Transverse colon (tissue), 4 donors: ENCODE data around the gene TRDN. TPM values are rescaled to one million over a fixed set of nuclear protein-coding genes. Genes with fewer than 3 reads are reported as not detected.

Experiments
- DNase-seq: peaks from one replicate; pipeline ENCODE4 v3.0.0-alpha.2; 2019
- H3K27ac ChIP-seq, 4 donors: fragments of 200-600 bp; sonication (generic); 2 replicates each; pipeline ENCODE4 v1.5.1; 2016 to 2018; ENCODE audit warnings: inconsistent platforms in 4 of 4
- H3K27me3 ChIP-seq: fragments of 200-600 bp; sonication (generic); 2 replicates; pipeline ENCODE4 v1.5.1; 2017; ENCODE audit warnings: inconsistent platforms
- H3K36me3 ChIP-seq, 4 donors: fragments of 200-600 bp; sonication (generic); 2 replicates each; pipeline ENCODE4 v1.5.1; 2017 to 2019; ENCODE audit warnings: inconsistent platforms in 4 of 4
- H3K4me1 ChIP-seq, 4 donors: fragments of 200-600 bp; sonication (generic); 2 replicates each; pipeline ENCODE4 v1.5.1; 2017 to 2020; ENCODE audit warnings: inconsistent platforms in 4 of 4
- H3K4me3 ChIP-seq, 4 donors: fragments of 200-600 bp; sonication (generic); 1 replicate in 1 of 4; 2 replicates in 3 of 4; pipeline versions ENCODE4 v1.5.1 to v1.6.1; 2017 to 2019; ENCODE audit warnings: inconsistent platforms in 4 of 4
- H3K9me3 ChIP-seq, 2 donors: fragments of 200-600 bp; sonication (generic); 2 replicates each; pipeline ENCODE4 v1.5.1; 2017 to 2019; ENCODE audit warnings: inconsistent platforms in 2 of 2
- EP300 ChIP-seq: sonication (generic); formaldehyde crosslinking; IDR thresholded peaks from one replicate; pipeline ENCODE4 v1.6.1; 2017; ENCODE audit warnings: antibody characterized with exemption, low read depth
- POLR2A ChIP-seq: fragments of 450-650 bp; IDR thresholded peaks from one replicate; pipeline ENCODE4 v1.6.1; 2016; ENCODE audit warnings: antibody characterized with exemption, mild to moderate bottlenecking, moderate library complexity
- POLR2AphosphoS5 ChIP-seq, 3 donors: sonication (generic); formaldehyde crosslinking; IDR thresholded peaks; one replicate each; pipeline ENCODE4 v1.6.1; 2016; ENCODE audit warnings: antibody characterized with exemption in 3 of 3
- WGBS, 2 donors: methylation state at CpG; one replicate each; pipeline ENCODE4 v1.1.5; 2018; ENCODE audit warnings: low coverage in 1 of 2; 5-methylcytosine and 5-hydroxymethylcytosine counted together
- in situ Hi-C, 4 donors: fragments of 200-750 bp; cut with MboI; loops; one replicate each; pipeline versions ENCODE4 v1.15.0 to v1.15.1; 2017; ENCODE audit warnings: low sequenced_read_pairs in 3 of 4, low pct_ligation_motif_present in 1 of 4, low pct_unique_long_range_greater_than_20kb in 1 of 4
- intact Hi-C: fragments of 100-400 bp; cut with DNase I; formaldehyde crosslinking; loops from one replicate; pipeline ENCODE4 v1.15.1; 2023; ENCODE audit warnings: low total_unique reads
- total RNA-seq, 4 donors: library from RNA; depleted of rRNA; stranded (reverse); fragments of >200 nt; gene quantifications; one replicate each; pipeline ENCODE4 v1.1.0, GENCODE V29; 2016
- TF ChIP-seq, protein P1 (sequence below), 5 experiments: fragments of 200-600 bp in 3 of 5; fragments of 450-650 bp in 2 of 5; sonication (generic) in 3 of 5; IDR thresholded peaks; 1 replicate in 2 of 5; 2 replicates in 3 of 5; pipeline ENCODE4 v1.5.1; 2016 to 2017; ENCODE audit warnings: antibody characterized with exemption in 5 of 5, inconsistent platforms in 3 of 5, mild to moderate bottlenecking in 2 of 5, moderate library complexity in 1 of 5

Gene TRDN
- total RNA-seq, 4 donors from 2014 or later: 0.14 TPM; not detected in 3

DNA sequence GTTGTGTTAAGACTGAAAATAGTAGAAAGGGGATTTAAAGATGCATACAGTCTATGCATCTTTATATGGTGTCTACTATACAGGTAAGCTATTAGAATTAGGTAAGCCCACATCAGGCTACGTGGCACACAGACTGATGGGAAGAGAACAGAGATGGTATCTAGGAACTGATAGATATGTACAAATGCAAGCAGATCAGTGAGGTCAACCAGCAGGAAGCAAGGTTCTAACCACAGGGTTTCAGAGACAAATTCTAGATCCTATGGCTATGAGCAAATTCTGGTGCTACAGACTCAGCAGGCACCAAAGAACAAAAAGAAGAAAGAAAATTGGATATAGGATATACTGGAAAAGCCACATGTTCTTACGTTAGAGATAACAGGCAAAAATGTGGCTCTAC lies 110.6 kb downstream of the TRDN start:
- 66 to 78% methylated on average over 2 of the region's 2 CpGs for WGBS, 2 donors
- intact Hi-C loops (no loop called here), in situ Hi-C loops (no loop called here)
- H3K36me3 ChIP-seq: no peaks in the 10 kb centered on the region
- no peak overlapping the region for H3K27ac ChIP-seq
- no peak overlapping the region for H3K4me3 ChIP-seq
- no peak for DNase-seq
- no peaks in the 10 kb centered on the region for H3K9me3 ChIP-seq
- TF ChIP-seq, protein P1, sequence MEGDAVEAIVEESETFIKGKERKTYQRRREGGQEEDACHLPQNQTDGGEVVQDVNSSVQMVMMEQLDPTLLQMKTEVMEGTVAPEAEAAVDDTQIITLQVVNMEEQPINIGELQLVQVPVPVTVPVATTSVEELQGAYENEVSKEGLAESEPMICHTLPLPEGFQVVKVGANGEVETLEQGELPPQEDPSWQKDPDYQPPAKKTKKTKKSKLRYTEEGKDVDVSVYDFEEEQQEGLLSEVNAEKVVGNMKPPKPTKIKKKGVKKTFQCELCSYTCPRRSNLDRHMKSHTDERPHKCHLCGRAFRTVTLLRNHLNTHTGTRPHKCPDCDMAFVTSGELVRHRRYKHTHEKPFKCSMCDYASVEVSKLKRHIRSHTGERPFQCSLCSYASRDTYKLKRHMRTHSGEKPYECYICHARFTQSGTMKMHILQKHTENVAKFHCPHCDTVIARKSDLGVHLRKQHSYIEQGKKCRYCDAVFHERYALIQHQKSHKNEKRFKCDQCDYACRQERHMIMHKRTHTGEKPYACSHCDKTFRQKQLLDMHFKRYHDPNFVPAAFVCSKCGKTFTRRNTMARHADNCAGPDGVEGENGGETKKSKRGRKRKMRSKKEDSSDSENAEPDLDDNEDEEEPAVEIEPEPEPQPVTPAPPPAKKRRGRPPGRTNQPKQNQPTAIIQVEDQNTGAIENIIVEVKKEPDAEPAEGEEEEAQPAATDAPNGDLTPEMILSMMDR (IDR thresholded peaks at IDR 0.05): no peak
- TF ChIP-seq POLR2AphosphoS5 (IDR thresholded peaks at IDR 0.05) (no peak), POLR2A (no peak), EP300 (no peak)
- H3K27me3 ChIP-seq: no peaks in the 10 kb centered on the region
- no peaks in the 10 kb centered on the region for H3K4me1 ChIP-seq

DNA sequence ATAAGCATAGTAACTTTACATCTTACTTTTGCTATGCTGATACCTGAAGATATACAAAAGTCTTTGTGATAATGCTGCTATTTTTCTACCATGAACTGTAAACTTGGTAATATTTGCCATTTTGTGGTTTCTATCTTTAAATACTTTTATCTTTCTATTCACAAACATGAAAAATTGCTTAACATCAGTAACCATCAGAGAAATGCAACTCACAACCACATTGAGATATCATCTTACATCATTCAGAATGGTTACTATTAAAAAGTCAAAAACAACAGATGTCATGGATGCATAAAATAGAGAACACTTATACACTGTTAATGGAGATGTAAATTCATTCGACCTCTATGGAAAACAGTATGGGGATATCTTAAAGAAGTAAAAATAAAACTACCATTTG lies 112.0 kb downstream of the TRDN start:
- intact Hi-C loops: no loop called here
- 71 to 72% methylated on average over 1 of the region's 1 CpG for WGBS, 2 donors

DNA sequence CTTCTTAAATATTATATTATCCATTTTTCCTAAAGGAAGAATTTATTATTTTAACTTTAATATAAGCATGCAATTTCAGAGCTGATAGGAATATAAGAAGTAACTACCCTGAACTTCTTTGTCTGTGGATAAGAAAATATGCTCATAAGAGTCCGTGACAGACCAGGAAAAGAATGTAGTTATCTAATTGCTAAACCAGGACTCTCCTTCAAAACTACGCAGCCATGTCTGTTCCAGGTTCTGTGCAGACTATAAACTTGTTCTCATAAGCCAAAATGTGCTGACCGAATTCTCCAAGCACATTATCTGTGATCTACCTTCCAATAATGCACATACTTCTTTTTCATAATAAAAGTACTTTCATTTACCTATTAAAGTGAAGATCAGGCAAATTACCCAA lies 116.5 kb downstream of the TRDN start:
- DNase-seq: no peak
- 61 to 63% methylated on average over 3 of the region's 3 CpGs for WGBS, 2 donors
- Histone ChIP-seq H3K4me1 (no peaks in the 10 kb centered on the region), H3K9me3 (no peaks in the 10 kb centered on the region), H3K4me3 (no peak overlapping the region), H3K27ac (no peak overlapping the region), H3K36me3 (no peaks in the 10 kb centered on the region), H3K27me3 (no peaks in the 10 kb centered on the region)
- intact Hi-C loops (no loop called here), in situ Hi-C loops (no loop called here)
- TF ChIP-seq, protein P1 (IDR thresholded peaks at IDR 0.05): no peak
- TF ChIP-seq EP300 (no peak), POLR2AphosphoS5 (IDR thresholded peaks at IDR 0.05) (no peak), POLR2A (no peak)

More for the DNA sequence above, 112.0 kb downstream of the TRDN start:
- in situ Hi-C loops: no loop called here
- Histone ChIP-seq H3K4me3 (no peak overlapping the region), H3K9me3 (no peaks in the 10 kb centered on the region), H3K27me3 (no peaks in the 10 kb centered on the region), H3K36me3 (no peaks in the 10 kb centered on the region), H3K4me1 (no peaks in the 10 kb centered on the region), H3K27ac (no peak overlapping the region)
- TF ChIP-seq, protein P1 (IDR thresholded peaks at IDR 0.05): no peak
- TF ChIP-seq EP300: no peak
- no peak for DNase-seq

DNA sequence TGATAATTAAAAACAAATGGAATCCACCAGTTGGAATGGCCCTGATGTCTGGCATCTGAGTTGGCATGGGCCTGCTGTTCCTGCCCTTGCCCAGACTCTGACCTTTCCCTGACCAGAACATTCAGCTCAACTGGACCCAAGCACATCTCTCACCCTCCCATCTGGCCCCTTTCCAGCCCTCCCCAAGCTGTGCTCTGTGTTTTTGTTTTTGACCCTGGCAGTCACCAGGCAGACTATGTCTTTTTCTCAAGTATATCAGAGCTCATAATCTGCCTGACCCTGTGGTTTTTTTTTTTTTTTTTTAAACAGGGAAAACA lies 117.6 kb downstream of the TRDN start:
- no peaks in the 10 kb centered on the region for H3K36me3 ChIP-seq
- H3K27ac ChIP-seq: no peak overlapping the region
- H3K9me3 ChIP-seq: no peaks in the 10 kb centered on the region
- in situ Hi-C loops (no loop called here), intact Hi-C loops (no loop called here)
- TF ChIP-seq POLR2A: no peak
- TF ChIP-seq POLR2AphosphoS5 (IDR thresholded peaks at IDR 0.05): no peak
- TF ChIP-seq, protein P1 (IDR thresholded peaks at IDR 0.05): no peak
- no peak for TF ChIP-seq EP300
- no peak for DNase-seq
- H3K4me1 ChIP-seq: no peaks in the 10 kb centered on the region
- no peaks in the 10 kb centered on the region for H3K27me3 ChIP-seq
- H3K4me3 ChIP-seq: no peak overlapping the region
